Measurements from ENCODE around the gene C9orf50. TPM values are rescaled to one million over a fixed set of nuclear protein-coding genes. Genes with fewer than 3 reads are reported as not detected.

C9orf50 gene
- total RNA-seq, 4 donors from 2014 or later = 0.34 TPM; not detected in 3

DNA sequence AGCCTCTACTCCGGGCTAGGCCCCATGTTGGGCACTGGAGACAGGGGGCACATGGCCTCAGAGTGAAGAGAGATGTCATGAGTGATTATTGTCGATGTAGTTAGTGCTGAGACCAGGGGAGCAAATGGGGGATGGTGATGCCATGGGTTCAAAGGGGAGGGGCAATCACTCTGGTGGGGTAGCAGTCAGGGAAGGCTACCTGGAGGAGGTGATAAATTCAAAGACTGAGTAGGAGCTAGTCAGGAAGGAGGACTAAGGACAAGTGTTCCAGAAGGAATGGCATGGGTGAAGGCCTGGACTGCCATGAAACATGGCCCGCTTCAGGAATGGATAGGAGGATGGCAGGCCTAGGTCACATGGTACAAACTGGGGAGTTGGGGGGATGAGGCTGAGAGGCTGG, 41.6 kb downstream of the C9orf50 start:
- intact Hi-C loops (cut with DNase I) = no loop called here
- Histone ChIP-seq H3K27me3 (no peaks in the 10 kb centered on the region), H3K9me3 (no peaks in the 10 kb centered on the region), H3K4me3 (no peak overlapping the region), H3K4me1 (peaks cover 2 to 12% (median 4%) of the 10 kb centered on the region in 4 donors), H3K27ac (replicated peaks in 1 of 4) (no peak overlapping the region), H3K36me3 (no peaks in the 10 kb centered on the region)
- DNase-seq (ENCODE audit: extremely low spot score) = no peak
- TF ChIP-seq POLR2A (IDR thresholded peaks at IDR 0.05; ENCODE audit: low read depth) (no peak), EP300 (IDR thresholded peaks at IDR 0.05) (no peak), POLR2AphosphoS5 (IDR thresholded peaks at IDR 0.05) (no peak)
- TF ChIP-seq, protein P1, sequence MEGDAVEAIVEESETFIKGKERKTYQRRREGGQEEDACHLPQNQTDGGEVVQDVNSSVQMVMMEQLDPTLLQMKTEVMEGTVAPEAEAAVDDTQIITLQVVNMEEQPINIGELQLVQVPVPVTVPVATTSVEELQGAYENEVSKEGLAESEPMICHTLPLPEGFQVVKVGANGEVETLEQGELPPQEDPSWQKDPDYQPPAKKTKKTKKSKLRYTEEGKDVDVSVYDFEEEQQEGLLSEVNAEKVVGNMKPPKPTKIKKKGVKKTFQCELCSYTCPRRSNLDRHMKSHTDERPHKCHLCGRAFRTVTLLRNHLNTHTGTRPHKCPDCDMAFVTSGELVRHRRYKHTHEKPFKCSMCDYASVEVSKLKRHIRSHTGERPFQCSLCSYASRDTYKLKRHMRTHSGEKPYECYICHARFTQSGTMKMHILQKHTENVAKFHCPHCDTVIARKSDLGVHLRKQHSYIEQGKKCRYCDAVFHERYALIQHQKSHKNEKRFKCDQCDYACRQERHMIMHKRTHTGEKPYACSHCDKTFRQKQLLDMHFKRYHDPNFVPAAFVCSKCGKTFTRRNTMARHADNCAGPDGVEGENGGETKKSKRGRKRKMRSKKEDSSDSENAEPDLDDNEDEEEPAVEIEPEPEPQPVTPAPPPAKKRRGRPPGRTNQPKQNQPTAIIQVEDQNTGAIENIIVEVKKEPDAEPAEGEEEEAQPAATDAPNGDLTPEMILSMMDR (IDR thresholded peaks at IDR 0.05) = no peak
- 93% methylated on average over 3 of the region's 3 CpGs for WGBS

DNA sequence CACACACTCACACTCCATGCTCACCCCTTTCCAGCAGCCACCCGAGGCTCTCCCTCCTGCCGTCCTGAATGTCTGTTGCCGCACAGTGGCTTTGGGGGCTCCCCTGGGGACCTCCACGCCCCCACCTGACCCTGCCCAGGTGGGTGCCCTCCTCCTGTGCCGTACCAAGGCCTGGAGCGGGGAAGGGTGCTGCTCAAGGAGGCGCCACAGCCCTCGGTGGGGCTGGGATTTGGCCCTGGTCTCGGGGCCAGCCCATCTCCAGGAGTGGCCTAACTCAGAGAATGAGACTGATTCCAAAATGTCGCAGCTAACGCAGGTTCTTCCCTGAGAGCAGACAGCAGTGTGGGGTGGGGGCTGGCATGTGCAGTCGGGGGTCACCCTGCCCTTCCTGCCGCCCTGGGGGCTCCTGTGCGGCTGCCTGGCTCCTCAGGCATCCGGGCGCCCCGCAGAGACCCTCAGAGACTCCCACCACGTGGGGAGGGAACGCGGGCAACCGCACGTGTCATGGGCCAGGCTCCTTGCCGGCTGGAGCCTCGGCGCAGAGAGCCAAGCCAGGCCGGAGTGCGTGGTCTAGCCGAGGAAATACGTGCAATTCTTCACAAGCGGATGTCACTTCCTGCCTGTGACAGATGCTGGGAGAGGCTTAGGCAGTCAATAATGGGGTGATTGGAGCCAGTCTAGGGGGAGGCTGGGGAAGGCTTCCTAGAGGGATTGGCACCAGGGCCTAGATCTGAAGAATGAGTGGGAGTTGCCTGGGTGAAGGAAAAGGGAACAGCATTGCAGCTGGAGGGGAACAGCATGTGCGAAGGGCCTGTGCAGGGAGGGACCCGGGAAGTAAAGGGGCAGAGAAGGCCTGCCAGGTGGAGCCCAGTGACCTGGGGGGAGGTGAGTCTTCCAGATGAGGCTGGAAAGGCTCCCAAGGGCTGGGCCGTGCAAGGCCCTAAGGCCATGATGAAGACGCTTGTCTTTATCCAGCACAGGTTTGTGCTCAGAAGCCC, 44.1 kb downstream of the C9orf50 start:
- intact Hi-C loops (cut with DNase I) = no loop called here
- Histone ChIP-seq H3K27me3 (no peaks in the 10 kb centered on the region), H3K9me3 (no peaks in the 10 kb centered on the region), H3K4me3 (no peak overlapping the region), H3K27ac (replicated peaks in 1 of 4) (peak overlapping the region in 1 of 4 donors; percentile 18), H3K36me3 (no peaks in the 10 kb centered on the region), H3K4me1 (peaks cover 0 to 10% (median 3%) of the 10 kb centered on the region in 4 donors)
- peak; percentile 33 to 37 for TF ChIP-seq POLR2AphosphoS5 (IDR thresholded peaks at IDR 0.05)
- no peak for TF ChIP-seq POLR2A (IDR thresholded peaks at IDR 0.05; ENCODE audit: low read depth)
- TF ChIP-seq, protein P1 (IDR thresholded peaks at IDR 0.05) = no peak
- TF ChIP-seq EP300 (IDR thresholded peaks at IDR 0.05) = no peak
- no peak for DNase-seq (ENCODE audit: extremely low spot score)
- WGBS = 73% methylated on average over 23 of the region's 34 CpGs

GRCh38 chr9:129575818-129576217, 45.1 kb downstream of the C9orf50 start:
- H3K27me3 ChIP-seq = no peaks in the 10 kb centered on the region
- WGBS = 78% methylated on average over 9 of the region's 9 CpGs
- H3K4me1 ChIP-seq = peaks cover 7 to 19% (median 8%) of the 10 kb centered on the region in 4 donors
- no peaks in the 10 kb centered on the region for H3K9me3 ChIP-seq
- H3K36me3 ChIP-seq = no peaks in the 10 kb centered on the region
- intact Hi-C loops (cut with DNase I) = no loop called here
- H3K27ac ChIP-seq (replicated peaks in 1 of 4) = no peak overlapping the region
- TF ChIP-seq POLR2AphosphoS5 (IDR thresholded peaks at IDR 0.05) (no peak), POLR2A (IDR thresholded peaks at IDR 0.05; ENCODE audit: low read depth) (no peak), EP300 (IDR thresholded peaks at IDR 0.05) (no peak)
- TF ChIP-seq, protein P1 (IDR thresholded peaks at IDR 0.05) = no peak
- no peak for DNase-seq (ENCODE audit: extremely low spot score)
- no peak overlapping the region for H3K4me3 ChIP-seq

DNA sequence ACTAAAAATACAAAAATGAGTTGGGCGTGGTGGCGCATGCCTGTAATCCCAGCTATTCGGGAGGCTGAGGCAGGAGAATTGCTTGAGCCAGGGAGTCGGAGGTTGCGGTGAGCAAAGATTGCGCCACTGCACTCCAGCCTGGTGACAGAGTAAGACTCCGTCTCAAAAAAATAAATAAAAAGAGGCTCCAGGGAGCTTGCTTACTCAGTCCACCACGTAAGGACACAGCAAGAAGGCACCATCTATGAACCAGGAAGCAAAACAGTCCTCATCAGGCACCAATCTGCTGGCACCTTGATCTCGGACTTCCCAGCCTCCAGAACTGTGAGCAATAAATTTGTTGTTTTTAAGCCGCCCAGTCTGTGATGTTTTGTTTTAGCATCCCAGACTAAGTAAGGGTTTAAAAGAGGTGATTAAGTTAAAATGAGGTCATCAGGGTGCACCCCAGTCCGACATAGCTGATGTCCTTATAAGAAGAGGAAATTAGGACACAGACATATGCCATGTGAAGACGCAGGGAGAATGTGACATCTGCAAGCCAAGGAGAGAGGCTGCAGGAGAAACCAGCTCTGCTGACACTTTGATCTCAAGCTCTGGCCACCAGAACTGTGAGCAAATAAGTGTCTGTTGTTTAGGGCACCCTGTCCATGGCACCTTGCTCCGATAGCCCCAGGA, 45.9 kb downstream of the C9orf50 start:
- Histone ChIP-seq H3K27ac (replicated peaks in 1 of 4) (no peak overlapping the region), H3K4me3 (no peak overlapping the region), H3K9me3 (no peaks in the 10 kb centered on the region), H3K27me3 (no peaks in the 10 kb centered on the region), H3K36me3 (no peaks in the 10 kb centered on the region), H3K4me1 (peaks cover 15 to 27% (median 15%) of the 10 kb centered on the region in 4 donors)
- no peak for DNase-seq (ENCODE audit: extremely low spot score)
- WGBS = 78% methylated on average over 13 of the region's 13 CpGs
- no peak for TF ChIP-seq EP300 (IDR thresholded peaks at IDR 0.05)
- TF ChIP-seq POLR2A (IDR thresholded peaks at IDR 0.05; ENCODE audit: low read depth) = no peak
- TF ChIP-seq POLR2AphosphoS5 (IDR thresholded peaks at IDR 0.05) = no peak
- intact Hi-C loops (cut with DNase I) = no loop called here

DNA sequence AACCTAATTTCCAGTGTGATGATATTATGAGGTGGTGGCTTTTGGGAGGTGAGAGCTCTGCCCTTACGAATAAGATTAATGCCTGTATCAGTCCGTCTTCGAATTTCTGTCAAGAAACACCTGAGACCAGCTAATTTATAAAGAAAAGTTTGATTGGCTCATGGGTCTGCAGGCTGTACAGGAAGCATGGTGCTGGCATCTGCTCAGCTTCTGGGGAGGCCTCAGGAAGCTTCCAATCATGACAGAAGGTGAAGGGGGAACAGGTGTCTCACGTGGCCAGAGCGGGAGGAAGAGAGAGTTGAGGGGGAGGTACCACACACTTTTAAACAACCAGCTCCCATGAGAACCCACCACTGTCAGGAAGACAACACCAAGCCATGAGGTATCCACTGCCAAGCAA, 46.9 kb downstream of the C9orf50 start:
- H3K27me3 ChIP-seq = no peaks in the 10 kb centered on the region
- TF ChIP-seq, protein P1 (IDR thresholded peaks at IDR 0.05) = no peak
- no peak for TF ChIP-seq POLR2A (IDR thresholded peaks at IDR 0.05; ENCODE audit: low read depth)
- TF ChIP-seq EP300 (IDR thresholded peaks at IDR 0.05) = no peak
- TF ChIP-seq POLR2AphosphoS5 (IDR thresholded peaks at IDR 0.05) = no peak
- 94% methylated on average over 5 of the region's 5 CpGs for WGBS

More for the DNA sequence above, 46.9 kb downstream of the C9orf50 start:
- DNase-seq (ENCODE audit: extremely low spot score) = no peak
- H3K9me3 ChIP-seq = no peaks in the 10 kb centered on the region
- intact Hi-C loops (cut with DNase I) = no loop called here
- no peaks in the 10 kb centered on the region for H3K36me3 ChIP-seq
- no peak overlapping the region for H3K27ac ChIP-seq (replicated peaks in 1 of 4)
- no peak overlapping the region for H3K4me3 ChIP-seq
- H3K4me1 ChIP-seq = peaks cover 23 to 37% (median 26%) of the 10 kb centered on the region in 4 donors
